COLO829 (cell line): ENCODE data around the gene HLA-B.
"Not testable (repeated sequence)": the region's sequence is repeated elsewhere in the genome, so short reads cannot be mapped to it uniquely, and the experiment has no call there.

Experiments
- DNase-seq: peaks from one replicate; pipeline ENCODE4 v3.0.0; 2012; ENCODE audit warnings: low spot score

Gene HLA-B

GRCh38 chr6:31383149-31383548 lies 26.2 kb upstream of the HLA-B start:
- no peak for DNase-seq

GRCh38 chr6:31381666-31382065 lies 24.7 kb upstream of the HLA-B start:
- no peak for DNase-seq

GRCh38 chr6:31379850-31380249 lies 22.9 kb upstream of the HLA-B start:
- DNase-seq = no peak

GRCh38 chr6:31378721-31379103 lies 21.7 kb upstream of the HLA-B start:
- DNase-seq = no peak

GRCh38 chr6:31378062-31378720 lies 21.2 kb upstream of the HLA-B start:
- no peak for DNase-seq

- no peak for DNase-seq
These were observed 20.1 kb upstream of the HLA-B start for GRCh38 chr6:31377029-31377428.

GRCh38 chr6:31375699-31376098 lies 18.7 kb upstream of the HLA-B start:
- DNase-seq = no peak

GRCh38 chr6:31374118-31374517 lies 17.1 kb upstream of the HLA-B start:
- not testable (repeated sequence) for DNase-seq

- no peak for DNase-seq
These were observed 11.5 kb upstream of the HLA-B start for GRCh38 chr6:31368461-31368860.

GRCh38 chr6:31366693-31367470 lies 9.9 kb upstream of the HLA-B start:
- peak; percentile 90 for DNase-seq

- DNase-seq = no peak
These were observed 8.9 kb upstream of the HLA-B start for GRCh38 chr6:31365864-31366263.

- DNase-seq = no peak
These were observed 6.8 kb upstream of the HLA-B start for GRCh38 chr6:31363811-31364210.

- no peak for DNase-seq
These were observed 5.8 kb upstream of the HLA-B start for GRCh38 chr6:31362751-31363150.

- DNase-seq = no peak
These were observed 2.6 kb upstream of the HLA-B start for GRCh38 chr6:31359581-31359980.

- no peak for DNase-seq
These were observed 1.3 kb upstream of the HLA-B start for GRCh38 chr6:31358302-31358701.

GRCh38 chr6:31357886-31358285 lies 907 bp upstream of the HLA-B start:
- no peak for DNase-seq

GRCh38 chr6:31356216-31356945 lies 598 bp downstream of the HLA-B start:
- no peak for DNase-seq

GRCh38 chr6:31355583-31355948 lies 1.4 kb downstream of the HLA-B start:
- no peak for DNase-seq

- no peak for DNase-seq
These were observed 2.0 kb downstream of the HLA-B start for GRCh38 chr6:31354864-31355582.

- DNase-seq = no peak
These were observed 2.7 kb downstream of the HLA-B start for GRCh38 chr6:31354158-31354863.

GRCh38 chr6:31353384-31353945 lies 3.5 kb downstream of the HLA-B start:
- no peak for DNase-seq
